ENCODE data around the gene SPINK1.

GRCh38 chr5:147776989-147777388 is 54.5 kb downstream of the SPINK1 start:
- TF ChIP-seq CTCF (conservative IDR thresholded peaks at IDR 0.05; ENCODE audit: low read depth, low read length) = no peak
- TF ChIP-seq FOS (IDR thresholded peaks at IDR 0.05; ENCODE audit: low read depth, low read length) = no peak
- no peak for TF ChIP-seq POLR2A (IDR thresholded peaks at IDR 0.05; ENCODE audit: low read depth, low read length)
- no peak for TF ChIP-seq RAD21 (IDR thresholded peaks at IDR 0.05; ENCODE audit: low read length)
- no peak for TF ChIP-seq MAFK (IDR thresholded peaks at IDR 0.05; ENCODE audit: low read depth, low read length)
- TF ChIP-seq BHLHE40 (IDR thresholded peaks at IDR 0.05; ENCODE audit: low read depth, low read length) = no peak
- TF ChIP-seq, protein P1, sequence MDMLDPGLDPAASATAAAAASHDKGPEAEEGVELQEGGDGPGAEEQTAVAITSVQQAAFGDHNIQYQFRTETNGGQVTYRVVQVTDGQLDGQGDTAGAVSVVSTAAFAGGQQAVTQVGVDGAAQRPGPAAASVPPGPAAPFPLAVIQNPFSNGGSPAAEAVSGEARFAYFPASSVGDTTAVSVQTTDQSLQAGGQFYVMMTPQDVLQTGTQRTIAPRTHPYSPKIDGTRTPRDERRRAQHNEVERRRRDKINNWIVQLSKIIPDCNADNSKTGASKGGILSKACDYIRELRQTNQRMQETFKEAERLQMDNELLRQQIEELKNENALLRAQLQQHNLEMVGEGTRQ (IDR thresholded peaks at IDR 0.05; ENCODE audit: low read depth, low read length) = no peak
- no peak for TF ChIP-seq RFX5 (IDR thresholded peaks at IDR 0.05; ENCODE audit: low read depth, low read length)
- TF ChIP-seq RCOR1 (IDR thresholded peaks at IDR 0.05; ENCODE audit: insufficient replicate concordance, low read length) = no peak
- TF ChIP-seq SMC3 (IDR thresholded peaks at IDR 0.05; ENCODE audit: low read depth, low read length) = no peak
- TF ChIP-seq NFE2L2 (IDR thresholded peaks at IDR 0.05; ENCODE audit: low read depth, low read length) = no peak
- TF ChIP-seq CEBPB (IDR thresholded peaks at IDR 0.05; ENCODE audit: low read depth, low read length) = no peak
- TF ChIP-seq, protein P2, sequence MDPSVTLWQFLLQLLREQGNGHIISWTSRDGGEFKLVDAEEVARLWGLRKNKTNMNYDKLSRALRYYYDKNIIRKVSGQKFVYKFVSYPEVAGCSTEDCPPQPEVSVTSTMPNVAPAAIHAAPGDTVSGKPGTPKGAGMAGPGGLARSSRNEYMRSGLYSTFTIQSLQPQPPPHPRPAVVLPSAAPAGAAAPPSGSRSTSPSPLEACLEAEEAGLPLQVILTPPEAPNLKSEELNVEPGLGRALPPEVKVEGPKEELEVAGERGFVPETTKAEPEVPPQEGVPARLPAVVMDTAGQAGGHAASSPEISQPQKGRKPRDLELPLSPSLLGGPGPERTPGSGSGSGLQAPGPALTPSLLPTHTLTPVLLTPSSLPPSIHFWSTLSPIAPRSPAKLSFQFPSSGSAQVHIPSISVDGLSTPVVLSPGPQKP (IDR thresholded peaks at IDR 0.05; ENCODE audit: borderline replicate concordance, low read depth, low read length) = no peak
